Keratinocyte (primary cell): ENCODE data around the gene TMTC4. TPM values are rescaled to one million over a fixed set of nuclear protein-coding genes. Genes with fewer than 3 reads are reported as not detected.

Experiments used
- DNase-seq: peaks from one replicate; pipeline ENCODE4 v3.0.0-alpha.2; 2011; ENCODE audit warnings: low read depth, missing footprints, low spot score
- FAIRE-seq: peaks from 2 replicates; lab custom pipeline; 2011; peaks lifted over from hg19 to GRCh38; lab: Jason Lieb, UNC
- H2AFZ ChIP-seq: 2 replicates; pipeline ENCODE4 v1.6.0; 2012; ENCODE audit warnings: low read length, control low read depth, inconsistent platforms; ENCODE audit not compliant: control insufficient read depth
- H3K27ac ChIP-seq: 2 replicates; pipeline ENCODE4 v1.5.1; 2011; ENCODE audit warnings: low read length; ENCODE audit not compliant: control insufficient read depth, insufficient read depth
- H3K27me3 ChIP-seq: 3 replicates; pipeline ENCODE4 v1.6.0; 2011; ENCODE audit warnings: low read length; ENCODE audit not compliant: control insufficient read depth, insufficient read depth; ENCODE audit errors: extremely low read depth
- H3K36me3 ChIP-seq, 2 experiments: 2 replicates in 1 of 2; 3 replicates in 1 of 2; pipeline ENCODE4 v1.5.1; 2011; ENCODE audit warnings: low read length in 2 of 2, mild to moderate bottlenecking in 1 of 2; ENCODE audit not compliant: control insufficient read depth in 2 of 2, insufficient read depth in 2 of 2; ENCODE audit errors: extremely low read depth in 1 of 2
- H3K4me1 ChIP-seq: 3 replicates; pipeline ENCODE4 v1.5.1; 2011; ENCODE audit warnings: low read length; ENCODE audit not compliant: control insufficient read depth, insufficient read depth; ENCODE audit errors: extremely low read depth
- H3K4me2 ChIP-seq: 3 replicates; pipeline ENCODE4 v1.6.0; 2011; ENCODE audit warnings: low read depth, low read length; ENCODE audit not compliant: control insufficient read depth, insufficient read depth; ENCODE audit errors: extremely low read depth
- H3K4me3 ChIP-seq, 3 experiments: fragments of 200-600 bp in 1 of 3; sonication (generic) in 1 of 3; 2 replicates in 2 of 3; 3 replicates in 1 of 3; pipeline ENCODE4 v1.5.1; 2011 to 2016; ENCODE audit warnings: low read length in 3 of 3, mild to moderate bottlenecking in 3 of 3, control low read depth in 2 of 3, inconsistent platforms in 1 of 3, low read depth in 1 of 3, mixed read lengths in 1 of 3, mixed run types in 1 of 3, moderate library complexity in 1 of 3; ENCODE audit not compliant: control insufficient read depth in 2 of 3, insufficient read depth in 2 of 3; ENCODE audit errors: extremely low read depth in 1 of 3
- H3K79me2 ChIP-seq: 2 replicates; pipeline ENCODE4 v1.6.0; 2012; ENCODE audit warnings: low read length; ENCODE audit not compliant: control insufficient read depth, insufficient read depth
- H3K9ac ChIP-seq: 3 replicates; pipeline ENCODE4 v1.6.0; 2011; ENCODE audit warnings: low read length; ENCODE audit not compliant: control insufficient read depth, insufficient read depth; ENCODE audit errors: extremely low read depth
- H3K9me1 ChIP-seq: 3 replicates; pipeline ENCODE4 v1.6.0; 2011; ENCODE audit warnings: low read length; ENCODE audit not compliant: control insufficient read depth, insufficient read depth; ENCODE audit errors: extremely low read depth
- H3K9me3 ChIP-seq: 2 replicates; pipeline ENCODE4 v1.5.1; 2012; ENCODE audit warnings: low read depth, low read length; ENCODE audit not compliant: control insufficient read depth
- H4K20me1 ChIP-seq: 3 replicates; pipeline ENCODE4 v1.6.0; 2011; ENCODE audit warnings: low read length; ENCODE audit not compliant: control insufficient read depth, insufficient read depth; ENCODE audit errors: extremely low read depth
- CTCF ChIP-seq, 3 experiments: IDR thresholded peaks in 1 of 3; conservative IDR thresholded peaks in 1 of 3; optimal IDR thresholded peaks in 1 of 3; 2 replicates in 2 of 3; 3 replicates in 1 of 3; pipeline versions ENCODE3 to v1.5.1; 2011; ENCODE audit warnings: low read length in 3 of 3, mild to moderate bottlenecking in 3 of 3, moderate library complexity in 2 of 3, control low read depth in 1 of 3, inconsistent platforms in 1 of 3; ENCODE audit not compliant: insufficient read depth in 2 of 3; ENCODE audit errors: extremely low read depth in 1 of 3
- EZH2 ChIP-seq: IDR thresholded peaks from one replicate; pipeline ENCODE4 v1.6.1; 2012; ENCODE audit warnings: inconsistent platforms, mild to moderate bottlenecking, low read length, moderate library complexity
- dilution Hi-C: fragments of 300-500 bp; cut with MboI; formaldehyde crosslinking; loops from one replicate; pipeline ENCODE4 v1.7.0; 2020; ENCODE audit warnings: low sequenced_read_pairs; ENCODE audit not compliant: extremely low pct_ligation_motif_present
- polyA plus RNA-seq, 5 experiments: library from polyadenylated mRNA; depleted of rRNA in 3 of 5; stranded (reverse) in 3 of 5; stranded (forward) in 1 of 5; unstranded in 1 of 5; fragments of >200 nt; gene quantifications; 1 replicate in 1 of 5; 2 replicates in 3 of 5; 3 replicates in 1 of 5; pipeline versions ENCODE4 v1.2.1 to v1.2.3, GENCODE V29; 2011 to 2012; ENCODE audit warnings: missing spikeins in 2 of 5, low read depth in 1 of 5, low replicate concordance in 1 of 5

The TMTC4 gene
- polyA plus RNA-seq, 1 donor (not counting 4 experiments of a cell fraction or from before 2014, with no cell fraction given), result 6.5 TPM

GRCh38 chr13:100594731-100595130 lies 79.9 kb downstream of the TMTC4 start:
- TF ChIP-seq CTCF (optimal IDR thresholded peaks at IDR 0.05 in 1 of 3, IDR thresholded peaks at IDR 0.05 in 1 of 3, conservative IDR thresholded peaks at IDR 0.05 in 1 of 3; ENCODE audit: extremely low read depth in 1 of 3, insufficient read depth in 2 of 3, low read length in 3 of 3) (peak; percentile 56 to 61 (median 58)), EZH2 (no peak)
- FAIRE-seq, result peak; percentile 73
- dilution Hi-C loops, result no loop called here

GRCh38 chr13:100594255-100594654 lies 80.3 kb downstream of the TMTC4 start:
- Histone ChIP-seq H3K9ac (no peak overlapping the region), H3K4me1 (no peaks in the 10 kb centered on the region), H2AFZ (no peak overlapping the region), H3K4me2 (no peak overlapping the region), H3K9me3 (no peaks in the 10 kb centered on the region), H3K27me3 (no peaks in the 10 kb centered on the region), H4K20me1 (no peaks in the 10 kb centered on the region), H3K79me2 (no peaks in the 10 kb centered on the region), H3K27ac (no peak overlapping the region), H3K36me3 (no peaks in the 10 kb centered on the region), H3K4me3 (no peak overlapping the region), H3K9me1 (no peaks in the 10 kb centered on the region)
- DNase-seq, result no peak
- FAIRE-seq, result no peak
- dilution Hi-C loops, result no loop called here
- TF ChIP-seq EZH2 (no peak), CTCF (optimal IDR thresholded peaks at IDR 0.05 in 1 of 3, IDR thresholded peaks at IDR 0.05 in 1 of 3, conservative IDR thresholded peaks at IDR 0.05 in 1 of 3; ENCODE audit: extremely low read depth in 1 of 3, insufficient read depth in 2 of 3, low read length in 3 of 3) (no peak)

More at GRCh38 chr13:100594731-100595130, 79.9 kb downstream of the TMTC4 start:
- no peaks in the 10 kb centered on the region for H3K79me2 ChIP-seq
- H2AFZ ChIP-seq, result no peak overlapping the region
- DNase-seq, result no peak
- H3K9me3 ChIP-seq, result no peaks in the 10 kb centered on the region
- H4K20me1 ChIP-seq, result no peaks in the 10 kb centered on the region
- H3K4me1 ChIP-seq, result no peaks in the 10 kb centered on the region
- no peak overlapping the region for H3K9ac ChIP-seq
- no peaks in the 10 kb centered on the region for H3K27me3 ChIP-seq
- no peak overlapping the region for H3K27ac ChIP-seq
- no peak overlapping the region for H3K4me2 ChIP-seq
- no peaks in the 10 kb centered on the region for H3K36me3 ChIP-seq
- H3K4me3 ChIP-seq, result no peak overlapping the region
- H3K9me1 ChIP-seq, result no peaks in the 10 kb centered on the region
